Colon (tissue), 2 donors: ENCODE measurements around the gene THAP11.
"Not testable (repeated sequence)": the region's sequence is repeated elsewhere in the genome, so short reads cannot be mapped to it uniquely, and the experiment has no call there.

ENCODE experiments used
- FAIRE-seq: peaks from 2 replicates; lab custom pipeline; 2012; peaks lifted over from hg19 to GRCh38; lab: Jason Lieb, UNC
- donor health status: control.
- donor health status: control.

THAP11 gene

GRCh38 chr16:67837190-67837589 lies 4.9 kb upstream of the THAP11 start:
- not testable (repeated sequence) for FAIRE-seq

GRCh38 chr16:67837811-67838210 lies 4.3 kb upstream of the THAP11 start:
- no peak for FAIRE-seq

- FAIRE-seq, result no peak
Measured at GRCh38 chr16:67841198-67841815, 813 bp upstream of the THAP11 start.

GRCh38 chr16:67842509-67843342 lies 606 bp downstream of the THAP11 start:
- no peak for FAIRE-seq

GRCh38 chr16:67843343-67843765 lies 1.2 kb downstream of the THAP11 start:
- FAIRE-seq, result no peak

GRCh38 chr16:67844497-67844896 lies 2.4 kb downstream of the THAP11 start:
- no peak for FAIRE-seq

GRCh38 chr16:67845291-67846062 lies 3.4 kb downstream of the THAP11 start:
- FAIRE-seq, result no peak

- no peak for FAIRE-seq
Measured at GRCh38 chr16:67846063-67846319, 3.9 kb downstream of the THAP11 start.

- no peak for FAIRE-seq
Measured at GRCh38 chr16:67846320-67847063, 4.4 kb downstream of the THAP11 start, which contains the start of gene NUTF2. Gene NUTF2, plus strand, starts transcription at chr16:67846933. Its CDS starts 18,198 bp downstream, at chr16:67865131.

- no peak for FAIRE-seq
Measured at GRCh38 chr16:67847064-67847861, 5.1 kb downstream of the THAP11 start, which contains the start of gene CENPT. Gene CENPT, minus strand, starts transcription at chr16:67847693. Its CDS starts 13,834 bp downstream, at chr16:67833859.

- no peak for FAIRE-seq
Measured at GRCh38 chr16:67848118-67848517, 6.0 kb downstream of the THAP11 start.

- no peak for FAIRE-seq
Measured at GRCh38 chr16:67853670-67854069, 11.6 kb downstream of the THAP11 start.

- no peak for FAIRE-seq
Measured at GRCh38 chr16:67855789-67856188, 13.7 kb downstream of the THAP11 start.

GRCh38 chr16:67856927-67857546 lies 14.9 kb downstream of the THAP11 start:
- FAIRE-seq, result no peak

GRCh38 chr16:67857547-67858233 lies 15.6 kb downstream of the THAP11 start:
- peak; percentile 31 for FAIRE-seq

- FAIRE-seq, result no peak
Measured at GRCh38 chr16:67858500-67858899, 16.4 kb downstream of the THAP11 start.

GRCh38 chr16:67860589-67861398 lies 18.7 kb downstream of the THAP11 start:
- no peak for FAIRE-seq

- FAIRE-seq, result no peak
Measured at GRCh38 chr16:67861877-67862276, 19.8 kb downstream of the THAP11 start.
